DOHH2 (cell line): ENCODE measurements around the gene SLC15A1.

Experiments used
- EZH2phosphoT487 ChIP-seq: fragments of 200-600 bp; sonication (generic); IDR thresholded peaks from 2 replicates; pipeline ENCODE4 v1.6.1; 2017; ENCODE audit warnings: borderline replicate concordance, mild to moderate bottlenecking, antibody characterized with exemption, low read length, moderate library complexity, mixed read lengths
- TF ChIP-seq, protein P1 (sequence below): fragments of 200-600 bp; sonication (generic); IDR thresholded peaks from one replicate; pipeline ENCODE4 v1.5.1; 2014; ENCODE audit warnings: antibody characterized with exemption, mild to moderate bottlenecking, low read depth, low read length; ENCODE audit not compliant: poor library complexity, severe bottlenecking

DNA sequence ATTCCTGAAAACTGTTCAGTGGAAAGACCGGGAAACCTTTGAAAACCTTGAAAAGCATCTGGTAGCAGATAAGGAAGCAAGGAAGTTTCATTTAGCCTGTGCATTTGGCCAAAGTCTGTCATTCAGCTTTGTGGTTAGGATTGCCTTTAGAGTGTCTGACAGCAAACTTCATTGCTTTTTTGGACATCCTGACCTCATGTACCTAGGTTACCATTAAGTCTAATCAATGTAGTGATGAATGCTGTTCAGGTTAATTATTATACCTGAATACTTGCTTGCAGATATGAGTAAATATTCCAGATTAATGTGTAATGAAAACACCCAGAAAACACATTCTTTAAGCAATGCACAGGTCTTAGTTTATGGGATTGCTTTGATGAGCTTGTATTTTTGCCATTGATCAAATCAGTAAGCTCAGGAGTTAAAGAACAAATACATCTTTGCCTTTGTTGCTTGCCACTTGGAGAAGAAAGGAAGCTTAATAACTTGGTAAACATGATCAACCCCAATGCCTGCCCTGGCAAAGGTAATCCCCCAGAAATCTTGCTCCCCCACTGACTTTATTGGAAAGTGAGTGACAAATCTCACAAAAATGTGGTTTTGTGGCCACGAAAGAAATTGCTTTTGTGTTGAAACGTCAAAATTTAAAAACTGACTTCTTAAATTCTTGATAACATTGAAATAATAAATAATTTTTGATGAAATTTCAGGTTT lies 87.4 kb downstream of the SLC15A1 start:
- TF ChIP-seq, protein P1, sequence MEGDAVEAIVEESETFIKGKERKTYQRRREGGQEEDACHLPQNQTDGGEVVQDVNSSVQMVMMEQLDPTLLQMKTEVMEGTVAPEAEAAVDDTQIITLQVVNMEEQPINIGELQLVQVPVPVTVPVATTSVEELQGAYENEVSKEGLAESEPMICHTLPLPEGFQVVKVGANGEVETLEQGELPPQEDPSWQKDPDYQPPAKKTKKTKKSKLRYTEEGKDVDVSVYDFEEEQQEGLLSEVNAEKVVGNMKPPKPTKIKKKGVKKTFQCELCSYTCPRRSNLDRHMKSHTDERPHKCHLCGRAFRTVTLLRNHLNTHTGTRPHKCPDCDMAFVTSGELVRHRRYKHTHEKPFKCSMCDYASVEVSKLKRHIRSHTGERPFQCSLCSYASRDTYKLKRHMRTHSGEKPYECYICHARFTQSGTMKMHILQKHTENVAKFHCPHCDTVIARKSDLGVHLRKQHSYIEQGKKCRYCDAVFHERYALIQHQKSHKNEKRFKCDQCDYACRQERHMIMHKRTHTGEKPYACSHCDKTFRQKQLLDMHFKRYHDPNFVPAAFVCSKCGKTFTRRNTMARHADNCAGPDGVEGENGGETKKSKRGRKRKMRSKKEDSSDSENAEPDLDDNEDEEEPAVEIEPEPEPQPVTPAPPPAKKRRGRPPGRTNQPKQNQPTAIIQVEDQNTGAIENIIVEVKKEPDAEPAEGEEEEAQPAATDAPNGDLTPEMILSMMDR: no peak
- no peak for TF ChIP-seq EZH2phosphoT487
